SKM-1 (cell line): ENCODE measurements around the gene SKI.

Experiments used
- DNase-seq: peaks from one replicate; lab custom pipeline; 2025; ENCODE audit not compliant: unreplicated experiment; lab: John Stamatoyannopoulos, UW

SKI gene

GRCh38 chr1:2274929-2275475 is 46.9 kb downstream of the SKI start:
- no peak for DNase-seq

- peak; percentile 4 for DNase-seq
Observed at GRCh38 chr1:2275796-2276536, 47.8 kb downstream of the SKI start.

- no peak for DNase-seq
Observed at GRCh38 chr1:2276803-2277580, 48.9 kb downstream of the SKI start.

- DNase-seq: no peak
Observed at GRCh38 chr1:2277741-2278488, 49.8 kb downstream of the SKI start.

GRCh38 chr1:2278591-2279209 is 50.6 kb downstream of the SKI start:
- DNase-seq: no peak

GRCh38 chr1:2279210-2279639 is 51.1 kb downstream of the SKI start:
- DNase-seq: no peak

DNA sequence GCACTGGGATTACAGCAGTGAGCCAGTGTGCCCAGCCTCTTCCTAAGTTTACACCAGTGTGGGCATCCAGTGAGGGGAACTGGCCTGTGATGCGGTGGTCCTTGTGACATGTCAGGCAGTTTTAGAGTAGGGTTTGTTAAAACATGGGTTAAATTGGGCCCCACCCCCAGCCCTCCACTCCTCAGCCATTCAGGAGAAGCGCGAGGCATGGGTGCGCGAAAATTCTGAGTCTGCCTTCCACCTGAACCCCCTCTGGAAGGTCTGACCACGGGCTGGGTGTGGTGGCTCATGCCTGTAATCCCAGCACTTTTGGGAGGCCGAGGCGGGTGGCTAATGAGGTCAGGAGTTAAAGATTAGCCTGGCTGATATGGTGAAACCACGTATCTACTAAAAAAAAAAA is 51.7 kb downstream of the SKI start:
- no peak for DNase-seq

GRCh38 chr1:2282556-2283270 is 54.6 kb downstream of the SKI start:
- DNase-seq: no peak

DNA sequence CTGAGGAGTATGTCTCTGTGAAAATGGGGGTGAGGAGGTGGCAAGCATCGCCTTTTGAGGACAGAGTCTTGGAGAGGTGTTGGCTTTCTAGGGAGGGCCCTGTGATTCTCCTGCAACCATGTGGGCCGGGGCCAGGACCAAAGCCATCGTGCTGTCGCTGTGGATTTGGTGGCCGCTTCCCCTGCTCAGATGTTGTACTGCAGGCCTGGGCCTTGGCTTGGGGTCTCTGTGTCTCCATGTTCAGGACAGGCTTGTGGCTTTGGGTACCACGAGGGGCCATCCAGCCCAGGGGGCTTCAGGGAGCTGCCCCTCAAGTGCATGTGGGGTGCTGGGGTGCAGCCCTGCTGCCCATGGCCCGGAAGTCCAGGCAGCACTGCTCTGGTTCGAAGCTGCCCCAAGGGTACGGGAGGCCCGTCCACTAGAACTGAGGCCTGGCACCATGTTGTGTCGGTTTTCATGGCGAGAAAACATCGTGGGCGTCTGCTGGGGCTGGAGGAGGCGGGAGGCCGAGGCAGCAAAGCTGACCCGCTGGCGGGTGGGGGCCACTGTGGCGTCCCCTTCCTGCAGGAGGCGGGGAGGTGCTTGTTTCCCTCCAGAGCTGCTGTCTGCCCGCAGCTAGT is 55.4 kb downstream of the SKI start:
- DNase-seq: no peak

GRCh38 chr1:2283991-2284895 is 56.1 kb downstream of the SKI start:
- DNase-seq: no peak

DNA sequence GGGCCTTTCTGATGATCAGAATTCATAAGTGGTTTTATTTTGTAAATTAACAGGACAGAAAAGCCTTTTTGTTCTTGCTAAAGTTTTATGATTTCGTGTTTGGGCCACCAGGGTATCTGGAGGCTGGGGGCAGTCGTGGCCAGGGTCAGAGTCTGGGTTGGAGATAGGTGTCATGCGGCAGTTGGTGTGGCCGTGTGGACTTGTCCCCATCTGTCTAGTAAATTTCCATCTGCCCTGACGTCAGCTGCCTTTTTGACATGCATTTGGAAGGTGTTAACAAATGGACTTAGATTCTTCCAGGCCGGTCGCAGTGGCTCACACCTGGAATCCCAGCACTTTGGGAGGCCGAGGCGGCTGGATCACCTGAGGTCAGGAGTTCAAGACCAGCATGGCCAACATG is 56.8 kb downstream of the SKI start:
- no peak for DNase-seq

DNA sequence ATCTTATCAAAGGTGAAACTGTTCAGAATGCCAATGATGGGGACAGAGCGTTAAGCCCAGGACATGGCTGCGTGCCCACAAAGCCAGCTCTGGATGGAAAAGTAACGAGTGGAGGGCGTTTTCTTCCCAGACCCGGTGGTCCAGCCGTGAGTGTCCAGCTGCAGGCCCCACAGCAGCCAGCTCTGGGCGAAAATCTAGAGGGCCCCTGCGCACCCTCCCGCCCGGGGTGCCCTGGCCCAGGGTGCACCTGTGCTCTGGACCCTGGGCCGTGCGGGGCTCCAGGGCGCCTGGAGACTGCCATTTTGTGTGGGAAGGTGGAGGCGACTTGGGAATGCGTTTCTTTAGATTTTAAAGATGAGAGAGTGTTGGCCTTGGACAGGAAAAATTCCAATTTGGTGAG is 58.8 kb downstream of the SKI start:
- DNase-seq: no peak

GRCh38 chr1:2287649-2288048 is 59.5 kb downstream of the SKI start:
- DNase-seq: no peak

GRCh38 chr1:2288311-2288710 is 60.2 kb downstream of the SKI start:
- DNase-seq: no peak

DNA sequence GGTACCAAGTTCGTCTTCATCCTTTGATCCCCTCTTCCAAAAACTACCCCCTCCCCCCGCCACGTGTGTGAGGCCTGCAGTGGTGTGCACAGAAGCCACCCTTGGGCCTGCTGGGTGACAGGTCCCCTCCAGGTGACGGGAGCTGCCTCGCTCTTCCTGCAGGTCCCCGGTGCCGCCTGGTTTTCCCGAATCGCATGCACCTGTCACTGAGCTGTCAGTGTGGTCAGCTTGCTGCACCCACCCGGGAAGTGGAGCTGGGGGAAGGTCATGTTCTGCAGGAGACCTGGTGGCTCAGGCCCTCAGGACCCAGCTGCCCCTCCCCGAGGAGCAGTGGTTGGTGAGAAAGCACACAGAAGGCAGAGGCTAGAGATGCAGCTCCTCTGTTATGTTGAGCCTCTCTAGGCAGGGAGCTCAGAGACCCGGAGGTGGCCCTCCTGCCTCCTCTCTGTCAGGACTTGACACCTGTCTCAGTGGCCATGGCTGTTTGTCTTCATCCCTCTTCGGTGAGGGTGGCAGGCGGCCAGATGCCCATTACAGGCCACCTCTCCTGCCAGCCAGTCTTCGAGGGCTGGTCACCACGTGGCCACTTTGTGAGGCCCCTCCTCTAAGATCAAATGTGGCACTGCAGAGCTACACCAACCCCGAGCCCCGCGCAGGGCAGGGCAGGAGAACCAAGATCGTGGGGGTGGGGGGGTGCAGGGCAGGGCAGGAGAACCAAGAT is 60.9 kb downstream of the SKI start:
- DNase-seq: no peak

DNA sequence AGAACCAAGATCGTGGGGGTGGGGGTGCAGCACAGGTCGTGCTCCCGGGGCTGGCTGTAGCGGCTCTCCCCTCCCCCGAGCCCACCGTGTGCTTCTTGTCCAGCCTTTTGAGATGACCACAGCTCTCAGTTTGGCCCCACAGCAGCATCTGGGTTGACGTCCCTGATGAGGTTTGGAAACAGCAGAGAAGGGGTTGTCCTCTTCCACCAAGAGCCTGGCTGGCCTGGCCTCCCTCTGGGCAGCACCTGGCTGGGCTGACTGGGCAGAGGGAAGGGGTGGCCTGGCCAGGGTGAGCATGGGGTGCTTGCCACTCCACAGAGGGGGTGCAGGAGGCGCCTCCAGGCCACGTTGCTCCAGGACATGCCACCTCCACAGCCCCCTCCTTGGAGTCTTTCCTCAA is 61.5 kb downstream of the SKI start:
- DNase-seq: no peak

DNA sequence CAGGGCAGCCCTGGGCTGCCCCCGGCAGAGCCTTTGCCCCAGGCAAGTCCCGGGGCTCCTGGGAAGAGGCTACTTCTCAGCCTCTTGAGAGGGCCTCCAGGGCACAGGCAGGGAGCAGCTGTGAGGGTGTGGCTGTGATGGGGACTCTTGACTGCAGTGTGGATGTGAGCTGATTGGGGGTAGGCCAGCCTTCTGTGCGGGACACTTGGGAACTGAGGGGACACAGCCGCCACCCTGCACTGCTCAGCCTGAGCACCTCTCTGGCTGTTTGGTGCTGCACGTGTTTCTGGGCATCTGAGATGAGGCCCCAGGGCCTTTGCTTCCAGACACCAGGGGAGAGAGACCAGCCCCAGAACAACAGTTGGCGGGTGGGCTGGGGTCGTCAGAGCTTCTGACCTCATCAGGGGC is 62.1 kb downstream of the SKI start:
- no peak for DNase-seq
